HL-60/S4 (cell line): ENCODE data around the gene CCAR1.
"Not testable (repeated sequence)": the region's sequence is repeated elsewhere in the genome, so short reads cannot be mapped to it uniquely, and the experiment has no call there.

Experiments used
- in situ Hi-C: fragments of 300-500 bp; cut with MboI; formaldehyde crosslinking; loops from 2 replicates; pipeline ENCODE4 v1.14.3; 2022; ENCODE audit warnings: low sequenced_read_pairs

CCAR1 gene

GRCh38 chr10:68759223-68759863 is 38.3 kb downstream of the CCAR1 start:
- in situ Hi-C loops: loop anchor here (10.0 kb wide), 1 partner anchor 215 kb away; no protein-coding TSS in a partner anchor

GRCh38 chr10:68759967-68760366 is 38.9 kb downstream of the CCAR1 start:
- in situ Hi-C loops: loop anchor here (10.0 kb wide), 1 partner anchor 215 kb away; no protein-coding TSS in a partner anchor

GRCh38 chr10:68767407-68767806 is 46.4 kb downstream of the CCAR1 start:
- in situ Hi-C loops: not testable (repeated sequence)

GRCh38 chr10:68781613-68782574 is 60.9 kb downstream of the CCAR1 start:
- in situ Hi-C loops: no loop called here

- in situ Hi-C loops: no loop called here
These were observed 63.4 kb downstream of the CCAR1 start for GRCh38 chr10:68784476-68784875.

GRCh38 chr10:68787813-68788212 is 66.8 kb downstream of the CCAR1 start:
- in situ Hi-C loops: no loop called here

- in situ Hi-C loops: no loop called here
These were observed 69.4 kb downstream of the CCAR1 start for GRCh38 chr10:68790476-68790875.

- in situ Hi-C loops: no loop called here
These were observed 71.1 kb downstream of the CCAR1 start for GRCh38 chr10:68792115-68792514.

- in situ Hi-C loops: no loop called here
These were observed 75.0 kb downstream of the CCAR1 start for GRCh38 chr10:68795886-68796532.

GRCh38 chr10:68796605-68797004 is 75.6 kb downstream of the CCAR1 start:
- in situ Hi-C loops: no loop called here

- in situ Hi-C loops: no loop called here
These were observed 79.2 kb downstream of the CCAR1 start for GRCh38 chr10:68800211-68800610.

GRCh38 chr10:68804692-68805091 is 83.7 kb downstream of the CCAR1 start:
- in situ Hi-C loops: no loop called here

- in situ Hi-C loops: not testable (repeated sequence)
These were observed 89.8 kb downstream of the CCAR1 start for GRCh38 chr10:68810830-68811229.

GRCh38 chr10:68811314-68812009 is 90.4 kb downstream of the CCAR1 start:
- in situ Hi-C loops: no loop called here

GRCh38 chr10:68812420-68812819 is 91.4 kb downstream of the CCAR1 start:
- in situ Hi-C loops: no loop called here

- in situ Hi-C loops: no loop called here
These were observed 92.5 kb downstream of the CCAR1 start for GRCh38 chr10:68813559-68813958.

GRCh38 chr10:68816796-68817412 is 95.9 kb downstream of the CCAR1 start:
- in situ Hi-C loops: no loop called here

- in situ Hi-C loops: not testable (repeated sequence)
These were observed 99.3 kb downstream of the CCAR1 start for GRCh38 chr10:68820359-68820758.

GRCh38 chr10:68822626-68823025 is 101.6 kb downstream of the CCAR1 start:
- in situ Hi-C loops: not testable (repeated sequence)
